HG03095 (cell line): ENCODE data around the gene GRXCR2.
"Not testable (repeated sequence)": the region's sequence is repeated elsewhere in the genome, so short reads cannot be mapped to it uniquely, and the experiment has no call there.

Experiments
- ATAC-seq: cut with Tn5 transposase; IDR thresholded peaks from one replicate; pipeline ENCODE4 v1.9.1; 2021; ENCODE audit warnings: moderate library complexity; ENCODE audit not compliant: unreplicated experiment

Gene GRXCR2

DNA sequence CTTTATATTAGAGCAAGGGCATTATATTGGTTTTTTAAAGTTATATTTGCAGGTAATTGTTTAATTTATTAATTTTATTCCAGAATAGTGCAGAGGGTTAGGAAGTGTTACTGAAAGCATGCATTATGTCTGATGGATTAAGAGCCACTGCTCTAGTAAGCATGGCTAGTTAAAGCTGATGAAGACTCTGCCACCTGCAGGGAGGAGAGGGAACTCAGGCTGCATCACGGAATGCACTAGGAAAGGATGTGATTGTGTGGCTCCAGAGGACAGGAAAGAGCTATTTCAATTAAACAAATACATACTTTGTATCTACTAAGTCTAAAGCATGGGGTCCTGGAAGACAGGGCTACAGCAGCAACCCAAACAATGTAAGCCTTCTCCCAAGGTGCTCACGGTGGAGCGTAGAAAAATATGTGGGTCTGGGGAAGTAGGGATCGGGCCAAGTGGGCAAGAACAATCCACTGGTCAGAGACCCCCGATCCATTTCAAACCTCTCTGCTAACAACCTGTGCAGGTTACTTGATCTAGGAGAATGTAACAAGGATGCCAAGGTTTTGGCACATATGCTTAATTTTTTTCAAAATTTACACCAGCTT is 15.3 kb upstream of the GRXCR2 start:
- no peak for ATAC-seq

DNA sequence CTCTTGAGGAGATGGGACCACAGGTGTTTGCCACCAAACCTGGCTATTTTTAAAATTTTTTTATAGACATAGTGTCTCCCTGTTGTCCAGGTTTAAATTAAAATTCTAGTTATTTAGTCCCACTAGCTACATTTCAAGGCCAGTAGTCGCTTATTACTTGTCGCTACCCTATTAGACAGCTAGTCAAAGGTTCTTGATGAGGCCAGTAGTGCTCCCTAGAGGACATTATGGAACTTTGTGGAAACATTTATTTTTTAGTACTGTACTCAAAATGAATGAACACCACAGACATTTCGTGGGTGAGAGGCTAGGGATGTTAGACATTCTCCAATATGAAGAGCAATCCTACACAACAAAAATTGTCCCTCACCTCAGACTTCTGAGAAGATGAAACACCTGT is 14.4 kb upstream of the GRXCR2 start:
- ATAC-seq: no peak

- no peak for ATAC-seq
These were observed 2.0 kb upstream of the GRXCR2 start for GRCh38 chr5:145874765-145875164.

DNA sequence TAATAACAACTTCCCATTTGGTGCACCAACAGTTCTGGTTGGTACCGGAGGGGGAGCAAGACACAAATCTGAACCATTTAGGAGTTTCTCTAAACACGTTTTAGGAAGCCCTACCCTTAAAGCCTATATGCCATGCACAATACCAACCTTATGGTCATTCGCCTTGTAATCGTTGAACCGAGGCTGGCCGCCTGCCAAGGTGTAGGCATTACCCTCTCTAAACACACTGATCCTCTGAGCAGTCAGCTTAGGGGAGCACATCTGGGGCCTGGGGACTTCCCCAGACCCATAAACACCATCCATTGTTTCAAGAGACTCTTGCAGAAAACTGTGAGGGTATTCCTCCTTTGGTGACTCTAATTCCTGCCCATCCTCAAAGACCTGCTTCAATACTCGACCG is 328 bp downstream of the GRXCR2 start:
- ATAC-seq: no peak

GRCh38 chr5:145869753-145870152 is 3.1 kb downstream of the GRXCR2 start:
- no peak for ATAC-seq

DNA sequence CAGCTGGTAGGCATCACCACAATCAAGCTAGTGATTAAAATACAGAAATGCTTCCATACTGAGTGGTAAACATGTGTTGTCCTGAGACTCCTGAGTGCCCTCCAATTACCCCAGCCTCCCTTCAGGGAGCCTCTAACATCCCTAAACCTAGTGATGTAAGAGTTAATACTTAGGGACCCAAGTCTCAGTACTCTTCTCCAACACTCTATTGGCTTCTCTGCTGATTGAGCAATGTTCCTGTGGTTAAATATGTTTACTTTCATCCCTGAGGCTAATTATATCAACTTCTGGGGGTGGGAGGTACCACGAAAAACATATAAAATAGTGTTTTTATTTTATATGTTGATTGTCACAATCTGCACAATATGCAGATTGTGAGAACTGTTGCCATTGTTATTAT is 5.0 kb downstream of the GRXCR2 start:
- no peak for ATAC-seq

- not testable (repeated sequence) for ATAC-seq
These were observed 8.4 kb downstream of the GRXCR2 start for GRCh38 chr5:145864432-145864831.

GRCh38 chr5:145863003-145863402 is 9.8 kb downstream of the GRXCR2 start:
- no peak for ATAC-seq

DNA sequence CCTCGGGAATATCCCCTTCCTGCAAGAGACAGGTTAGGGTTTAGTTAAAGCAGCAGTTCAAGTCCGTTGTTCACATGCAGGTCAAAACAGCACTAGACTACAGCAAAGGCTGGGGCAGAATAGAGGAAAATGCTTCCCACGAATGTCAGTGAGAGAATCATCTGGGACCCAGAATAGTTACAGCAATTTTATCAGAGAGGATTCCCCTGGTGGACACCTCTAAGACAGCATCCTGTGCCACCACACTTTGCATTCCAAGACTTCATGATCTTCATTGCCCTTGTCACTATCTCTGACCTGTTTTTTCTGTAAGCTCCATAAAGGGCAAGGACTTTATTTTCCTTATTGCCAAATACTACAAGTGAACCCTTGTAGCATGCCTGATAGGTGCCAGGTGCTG is 12.9 kb downstream of the GRXCR2 start:
- no peak for ATAC-seq

DNA sequence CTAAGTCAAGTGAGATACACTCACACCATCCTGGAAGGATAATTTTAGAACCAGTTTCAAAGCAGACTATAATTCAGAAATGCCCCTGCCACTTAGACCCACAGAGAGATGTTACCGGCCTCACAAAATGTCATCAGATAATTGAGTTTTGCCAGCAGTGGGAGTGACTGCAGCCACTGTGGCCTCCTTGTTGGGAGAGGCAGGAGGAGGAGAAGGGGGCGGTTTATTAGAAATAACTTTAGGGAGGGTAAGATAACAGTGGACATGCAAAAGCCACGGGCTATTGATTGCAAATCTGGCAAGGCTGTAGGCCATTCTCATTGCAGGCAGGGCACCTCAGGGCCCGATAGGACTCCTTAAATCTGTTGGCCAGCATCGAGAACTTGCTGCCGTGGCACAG is 13.4 kb downstream of the GRXCR2 start:
- no peak for ATAC-seq

DNA sequence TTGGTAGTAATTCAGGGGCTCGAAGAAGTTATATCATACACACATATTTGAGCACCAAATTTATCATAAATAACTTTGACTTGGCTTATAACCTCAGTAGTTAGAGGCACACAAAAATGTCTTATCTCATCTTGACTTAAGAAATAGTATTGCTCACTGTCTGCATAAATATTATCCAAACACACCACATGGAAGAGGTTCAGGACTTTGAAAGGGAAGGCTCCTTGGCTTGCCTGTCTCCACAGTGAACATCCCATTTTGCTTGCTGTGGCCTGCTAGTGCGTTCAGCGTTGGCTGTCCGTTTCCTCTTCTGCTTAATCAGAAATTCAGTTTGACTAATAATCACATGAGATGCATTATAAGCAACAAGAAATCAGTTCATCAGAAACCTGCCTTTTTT is 13.9 kb downstream of the GRXCR2 start:
- no peak for ATAC-seq

- ATAC-seq: no peak
These were observed 16.5 kb downstream of the GRXCR2 start for GRCh38 chr5:145856285-145856818.

DNA sequence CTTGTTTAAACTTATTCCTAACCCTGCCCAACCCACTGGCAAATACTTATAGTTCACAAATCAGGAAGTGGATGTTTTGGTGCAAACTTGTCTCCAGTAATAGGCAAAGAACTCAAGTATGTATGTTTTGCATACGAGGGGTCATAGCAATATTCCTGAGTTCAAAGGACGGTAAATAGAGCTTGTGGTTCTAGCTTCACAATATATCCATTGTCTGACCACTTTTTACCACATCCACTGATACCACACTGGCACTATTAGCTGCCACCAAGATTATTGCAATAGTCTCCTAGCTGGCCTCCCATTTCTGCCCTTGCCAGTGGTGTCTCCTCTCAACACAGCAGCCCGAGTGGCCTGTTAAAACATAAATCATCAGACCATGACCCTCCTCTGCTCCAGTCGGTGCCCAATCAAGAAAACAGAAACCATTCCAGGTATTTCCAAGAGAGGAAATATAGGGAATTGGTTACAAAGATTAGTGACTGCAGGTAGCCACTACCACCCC is 17.0 kb downstream of the GRXCR2 start:
- no peak for ATAC-seq

DNA sequence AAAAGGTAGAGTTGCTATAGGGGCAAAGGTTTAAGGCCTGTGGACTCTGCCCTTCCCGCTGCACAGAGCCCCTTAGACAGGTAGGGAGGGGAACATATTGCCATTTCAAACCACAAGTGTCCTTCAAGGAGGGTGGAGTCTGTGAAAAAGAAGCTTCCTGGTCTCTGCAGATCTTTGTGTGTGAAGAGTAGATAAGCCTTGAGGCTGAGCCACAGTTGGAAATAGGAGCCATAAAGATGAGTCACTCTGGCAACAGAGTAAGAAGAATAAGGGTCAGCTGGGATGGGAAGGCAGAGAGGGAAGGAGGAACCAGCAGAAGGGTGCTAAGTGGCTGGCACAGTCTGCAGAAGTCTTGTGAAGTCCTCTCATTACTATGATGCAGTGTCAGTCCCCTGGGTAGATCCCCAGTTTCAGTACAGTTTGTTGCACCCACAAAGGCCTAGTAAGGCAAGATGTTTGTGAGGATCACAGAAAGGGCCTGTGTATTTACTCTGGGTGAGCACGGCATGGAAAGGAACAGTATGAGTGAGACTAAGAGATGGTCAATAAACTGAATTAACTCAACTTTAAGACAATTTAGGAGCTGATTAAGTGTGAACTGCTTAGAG is 18.1 kb downstream of the GRXCR2 start:
- ATAC-seq: no peak

- no peak for ATAC-seq
These were observed 18.9 kb downstream of the GRXCR2 start for GRCh38 chr5:145853781-145854376.

DNA sequence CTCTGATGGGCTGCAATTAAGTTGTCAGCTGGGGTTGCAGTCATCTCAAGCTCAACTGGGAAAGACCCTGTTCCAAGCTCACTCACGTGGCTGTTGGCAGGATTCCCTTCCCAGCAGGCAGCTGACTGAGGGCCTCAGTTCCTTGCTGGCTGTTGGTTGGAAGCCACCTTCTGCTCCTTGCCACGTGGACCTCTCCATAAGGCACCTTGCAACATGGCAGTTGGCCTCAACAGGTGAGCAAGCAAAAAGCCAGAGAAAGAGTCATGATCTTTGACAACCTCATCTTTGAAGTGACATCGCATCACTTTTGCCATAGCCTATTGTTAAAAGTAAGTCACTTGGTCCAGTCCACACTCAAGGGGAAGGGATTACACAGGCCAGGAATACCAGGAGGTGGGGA is 19.8 kb downstream of the GRXCR2 start:
- no peak for ATAC-seq

DNA sequence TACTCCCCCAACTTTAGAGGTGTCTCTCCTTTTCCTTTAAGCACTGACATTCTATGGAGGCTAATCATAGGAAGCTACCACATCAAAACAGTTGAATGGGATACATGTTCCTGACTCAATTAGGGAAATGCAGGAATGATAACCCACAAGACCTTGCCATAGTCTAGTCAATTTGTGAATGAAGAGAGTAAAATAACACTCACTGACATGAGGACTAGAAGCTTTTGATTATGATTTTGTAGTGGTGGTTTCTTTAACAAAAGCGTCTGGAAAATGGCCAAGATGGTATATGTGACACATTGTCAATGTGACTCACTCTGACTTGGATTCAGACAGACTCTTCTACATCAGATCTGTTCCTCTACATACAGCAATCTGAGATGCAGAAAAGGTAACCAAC is 24.0 kb downstream of the GRXCR2 start:
- no peak for ATAC-seq

DNA sequence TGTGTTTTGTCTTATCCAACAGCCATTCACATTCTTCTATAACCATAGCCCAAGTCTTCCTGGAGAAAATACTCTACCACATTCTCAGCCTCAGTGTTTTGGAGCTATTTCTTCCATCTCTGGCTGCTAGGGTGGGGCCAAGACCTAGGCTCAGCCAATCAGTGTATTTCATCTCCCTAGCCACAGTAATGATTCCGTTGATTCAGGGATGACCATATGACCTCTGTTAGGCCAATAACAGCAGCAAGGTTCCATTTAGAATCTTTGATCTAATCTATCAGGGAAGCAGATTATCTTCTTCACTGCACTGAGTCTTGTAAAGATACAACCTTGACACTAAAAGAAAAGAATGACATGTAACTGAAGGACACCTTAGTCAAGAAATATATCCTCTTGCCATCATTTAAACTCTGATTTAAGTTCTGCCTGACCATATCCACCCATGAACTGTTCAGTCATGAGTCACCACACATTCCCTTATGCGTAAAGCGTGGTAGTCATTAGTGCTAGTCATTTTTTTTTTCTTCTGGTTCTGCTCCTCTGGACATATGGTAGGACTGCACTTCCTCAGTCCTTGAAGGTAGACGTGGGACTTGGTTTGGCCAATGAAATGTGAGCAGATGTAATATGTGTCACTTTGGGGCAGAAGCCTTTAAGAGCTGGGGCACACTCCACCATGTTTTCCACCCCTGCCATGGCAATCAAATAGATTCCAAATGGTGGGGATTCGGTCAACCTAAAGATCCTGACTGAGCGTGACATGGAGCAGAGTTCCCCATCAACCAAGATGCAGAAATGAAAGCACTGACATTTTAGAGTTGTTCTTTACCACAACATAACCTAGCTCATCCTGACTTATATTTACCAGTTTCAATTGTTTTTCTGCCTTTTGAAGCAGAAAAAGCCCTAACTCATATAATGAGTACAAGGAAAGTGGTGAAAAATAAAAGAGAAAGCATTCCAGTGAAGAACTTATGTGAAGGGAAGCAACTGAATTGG is 25.0 kb downstream of the GRXCR2 start:
- no peak for ATAC-seq

GRCh38 chr5:145846081-145846480 is 26.7 kb downstream of the GRXCR2 start:
- no peak for ATAC-seq

GRCh38 chr5:145841299-145841698 is 31.5 kb downstream of the GRXCR2 start:
- no peak for ATAC-seq
